Smooth muscle cell (in vitro differentiated cells): ENCODE data around the gene PPP1R16B. TPM values are rescaled to one million over a fixed set of nuclear protein-coding genes. Genes with fewer than 3 reads are reported as not detected.
A peak's percentile ranks its signal among the peaks of the same experiment; 100 is the strongest.

Source experiments
- DNase-seq: peaks from one replicate; lab custom pipeline; 2025; ENCODE audit not compliant: unreplicated experiment; lab: John Stamatoyannopoulos, UW
- H2AFZ ChIP-seq: fragments of 200-600 bp; sonication (generic); 2 replicates; pipeline ENCODE4 v1.6.0; 2016; ENCODE audit warnings: antibody characterized with exemption, low read depth, mild to moderate bottlenecking
- H3F3A ChIP-seq: fragments of 200-600 bp; sonication (generic); 2 replicates; pipeline ENCODE4 v1.6.0; 2017; ENCODE audit warnings: antibody characterized with exemption, low read depth
- H3K27ac ChIP-seq: fragments of 200-600 bp; sonication (generic); 2 replicates; pipeline ENCODE4 v1.5.1; 2016; ENCODE audit warnings: low read depth, mild to moderate bottlenecking
- H3K27me3 ChIP-seq: fragments of 200-600 bp; sonication (generic); 2 replicates; pipeline ENCODE4 v1.6.1; 2016; ENCODE audit warnings: low read depth, mild to moderate bottlenecking
- H3K36me3 ChIP-seq: fragments of 200-600 bp; sonication (generic); 2 replicates; pipeline ENCODE4 v1.5.1; 2016; ENCODE audit warnings: low read depth
- H3K4me1 ChIP-seq: fragments of 200-600 bp; sonication (generic); 2 replicates; pipeline ENCODE4 v1.5.1; 2016; ENCODE audit warnings: low read depth
- H3K4me2 ChIP-seq: fragments of 200-600 bp; sonication (generic); 2 replicates; pipeline ENCODE4 v1.6.0; 2016; ENCODE audit warnings: mild to moderate bottlenecking
- H3K4me3 ChIP-seq: fragments of 200-600 bp; sonication (generic); 2 replicates; pipeline ENCODE4 v1.5.1; 2016; ENCODE audit warnings: mild to moderate bottlenecking
- H3K79me2 ChIP-seq: fragments of 200-600 bp; sonication (generic); 2 replicates; pipeline ENCODE4 v1.6.0; 2016; ENCODE audit warnings: low read depth, mild to moderate bottlenecking
- H3K9ac ChIP-seq: fragments of 200-600 bp; sonication (generic); 2 replicates; pipeline ENCODE4 v1.6.0; 2016; ENCODE audit warnings: low read depth
- H3K9me3 ChIP-seq: fragments of 200-600 bp; sonication (generic); replicated peaks from 2 replicates; pipeline ENCODE4 v1.5.1; 2016; ENCODE audit warnings: low read depth
- H4K20me1 ChIP-seq: fragments of 200-600 bp; sonication (generic); 2 replicates; pipeline ENCODE4 v1.6.0; 2016; ENCODE audit warnings: low read depth
- CTCF ChIP-seq: fragments of 200-600 bp; sonication (generic); IDR thresholded peaks from 2 replicates; pipeline ENCODE4 v1.5.1; 2017; ENCODE audit warnings: borderline replicate concordance, mild to moderate bottlenecking, antibody characterized with exemption; ENCODE audit not compliant: insufficient read depth, poor library complexity, severe bottlenecking
- WGBS: methylation state at CpG from one replicate; pipeline ENCODE4 v1.1.7; 2016; ENCODE audit warnings: low lambda C conversion rate; 5-methylcytosine and 5-hydroxymethylcytosine counted together
- polyA plus RNA-seq: library from polyadenylated mRNA; unstranded; fragments of >200 nt; fragmentation: Nextera tagmentation; extraction: Ambion mirVana; gene quantifications from 2 replicates; pipeline ENCODE4 v1.2.1, GENCODE V29; 2016
- total RNA-seq: library from RNA; depleted of rRNA; stranded (reverse); fragments of >200 nt; gene quantifications from 2 replicates; pipeline ENCODE4 v1.2.3, GENCODE V29; 2014

The PPP1R16B gene
- total and polyA plus RNA-seq, 2 experiments from 2014 or later = not detected

- TF ChIP-seq CTCF = no peak
- H3F3A ChIP-seq = peaks cover 4% of the 10 kb centered on the region
- no peak overlapping the region for H3K4me3 ChIP-seq
- no peaks in the 10 kb centered on the region for H4K20me1 ChIP-seq
- H3K27ac ChIP-seq = no peak overlapping the region
- no peak overlapping the region for H3K9ac ChIP-seq
- H2AFZ ChIP-seq = no peak overlapping the region
- DNase-seq = no peak
- H3K79me2 ChIP-seq = no peaks in the 10 kb centered on the region
- no peak overlapping the region for H3K4me2 ChIP-seq
- no peaks in the 10 kb centered on the region for H3K27me3 ChIP-seq
- H3K9me3 ChIP-seq = no peaks in the 10 kb centered on the region
- no peaks in the 10 kb centered on the region for H3K36me3 ChIP-seq
- no peaks in the 10 kb centered on the region for H3K4me1 ChIP-seq
Observed at GRCh38 chr20:38762174-38762573, 43.3 kb upstream of the PPP1R16B start.

- no peak for DNase-seq
- Histone ChIP-seq H3K27me3 (no peaks in the 10 kb centered on the region), H4K20me1 (no peaks in the 10 kb centered on the region), H3K4me2 (no peak overlapping the region), H3K27ac (no peak overlapping the region), H3K9me3 (no peaks in the 10 kb centered on the region), H2AFZ (no peak overlapping the region), H3K36me3 (no peaks in the 10 kb centered on the region), H3K4me1 (no peaks in the 10 kb centered on the region), H3F3A (peaks cover 4% of the 10 kb centered on the region), H3K79me2 (no peaks in the 10 kb centered on the region), H3K9ac (no peak overlapping the region), H3K4me3 (no peak overlapping the region)
- no peak for TF ChIP-seq CTCF
- 100% methylated on average over 1 of the region's 1 CpG for WGBS
Observed at GRCh38 chr20:38763616-38764015, 41.9 kb upstream of the PPP1R16B start.

GRCh38 chr20:38764567-38765318 lies 40.8 kb upstream of the PPP1R16B start:
- Histone ChIP-seq H3K9me3 (no peaks in the 10 kb centered on the region), H3K27ac (peak overlapping the region; percentile 32), H3K9ac (no peak overlapping the region), H3F3A (peaks cover 4% of the 10 kb centered on the region), H3K27me3 (no peaks in the 10 kb centered on the region), H3K4me1 (no peaks in the 10 kb centered on the region), H4K20me1 (no peaks in the 10 kb centered on the region), H3K79me2 (no peaks in the 10 kb centered on the region), H3K4me3 (no peak overlapping the region), H3K4me2 (peak overlapping the region; percentile 53), H2AFZ (no peak overlapping the region), H3K36me3 (no peaks in the 10 kb centered on the region)
- no peak for TF ChIP-seq CTCF
- DNase-seq = no peak
- 40% methylated on average over 11 of the region's 11 CpGs for WGBS

- H3K79me2 ChIP-seq = no peaks in the 10 kb centered on the region
- no peak overlapping the region for H3K4me2 ChIP-seq
- no peak overlapping the region for H2AFZ ChIP-seq
- TF ChIP-seq CTCF = no peak
- no peaks in the 10 kb centered on the region for H3K9me3 ChIP-seq
- no peak overlapping the region for H3K27ac ChIP-seq
- H3K27me3 ChIP-seq = no peaks in the 10 kb centered on the region
- H4K20me1 ChIP-seq = no peaks in the 10 kb centered on the region
- no peak for DNase-seq
- WGBS = 85% methylated on average over 4 of the region's 4 CpGs
- H3K4me1 ChIP-seq = no peaks in the 10 kb centered on the region
- H3K36me3 ChIP-seq = no peaks in the 10 kb centered on the region
- H3K4me3 ChIP-seq = no peak overlapping the region
- no peak overlapping the region for H3K9ac ChIP-seq
- peaks cover 4% of the 10 kb centered on the region for H3F3A ChIP-seq
Observed at GRCh38 chr20:38766071-38766470, 39.4 kb upstream of the PPP1R16B start.
